HepG2 (cell line): ENCODE measurements around the gene C6orf136. TPM values are rescaled to one million over a fixed set of nuclear protein-coding genes. Genes with fewer than 3 reads are reported as not detected.

Source experiments
- CENPX ChIP-seq: sonication (generic); formaldehyde crosslinking; IDR thresholded peaks from 2 replicates; pipeline ENCODE4 v1.9.0; 2021; ENCODE audit warnings: mild to moderate bottlenecking, missing genetic modification reagents, moderate library complexity
- HES4 ChIP-seq: sonication (generic); formaldehyde crosslinking; IDR thresholded peaks from 2 replicates; pipeline ENCODE4 v1.9.0; 2021; ENCODE audit warnings: mild to moderate bottlenecking, missing genetic modification reagents, borderline replicate concordance
- KLF16 ChIP-seq, 2 experiments: sonication (generic) in 1 of 2; formaldehyde crosslinking in 1 of 2; IDR thresholded peaks; 2 replicates each; pipeline versions ENCODE4 v1.6.1 to v1.8.0; 2016 to 2023; ENCODE audit warnings: missing genetic modification reagents in 2 of 2, missing compliant biosample characterization in 1 of 2
- MED13 ChIP-seq: sonication (generic); formaldehyde crosslinking; IDR thresholded peaks from 2 replicates; pipeline ENCODE4 v1.5.0; 2020; ENCODE audit warnings: missing genetic modification reagents
- NFRKB ChIP-seq: fragments of 450-650 bp; IDR thresholded peaks from 2 replicates; pipeline ENCODE4 v1.6.1; 2017
- RAD21 ChIP-seq: fragments of 450-650 bp; formaldehyde crosslinking; IDR thresholded peaks from 2 replicates; pipeline ENCODE4 v1.5.0; 2020; ENCODE audit warnings: mild to moderate bottlenecking
- SKI ChIP-seq: fragments of 450-650 bp; IDR thresholded peaks from one replicate; pipeline ENCODE4 v1.6.1; 2018; ENCODE audit warnings: mild to moderate bottlenecking; ENCODE audit not compliant: partially characterized antibody
- SP2 ChIP-seq: sonication (generic); formaldehyde crosslinking; IDR thresholded peaks from 2 replicates; pipeline ENCODE4 v1.5.1; 2020; ENCODE audit warnings: mild to moderate bottlenecking, missing genetic modification reagents
- SRSF9 ChIP-seq: fragments of 200-400 bp; formaldehyde crosslinking; IDR thresholded peaks from 2 replicates; pipeline ENCODE4 v1.6.1; 2018; ENCODE audit warnings: borderline replicate concordance, mild to moderate bottlenecking, low read depth, low read length; ENCODE audit not compliant: insufficient read depth, poor library complexity, severe bottlenecking
- STAT6 ChIP-seq: sonication (generic); formaldehyde crosslinking; IDR thresholded peaks from 2 replicates; pipeline ENCODE4 v1.4.0; 2020; ENCODE audit warnings: missing genetic modification reagents, mild to moderate bottlenecking, borderline replicate concordance
- TP53 ChIP-seq: sonication (generic); formaldehyde crosslinking; conservative IDR thresholded peaks from 2 replicates; pipeline ENCODE4 v1.4.0; 2020; ENCODE audit warnings: missing genetic modification reagents
- U2AF2 ChIP-seq: fragments of 200-400 bp; formaldehyde crosslinking; IDR thresholded peaks from 2 replicates; pipeline ENCODE4 v1.6.1; 2017; ENCODE audit warnings: low read depth, mild to moderate bottlenecking, low read length
- YEATS4 ChIP-seq: sonication (generic); formaldehyde crosslinking; IDR thresholded peaks from 2 replicates; pipeline ENCODE4 v1.4.0; 2020; ENCODE audit warnings: missing genetic modification reagents, borderline replicate concordance
- ZMAT3 ChIP-seq: sonication (generic); formaldehyde crosslinking; conservative IDR thresholded peaks from 2 replicates; pipeline ENCODE4 v1.7.0; 2021; ENCODE audit warnings: missing genetic modification reagents
- polyA plus RNA-seq, 8 experiments: library from polyadenylated mRNA; depleted of rRNA in 3 of 8; stranded (reverse) in 7 of 8; unstranded in 1 of 8; fragments of >200 nt; fragmentation: Illumina TruSeq in 4 of 8; extraction: Trizol in 4 of 8; gene quantifications; 2 replicates each; pipeline versions ENCODE4 v1.2.1 to v1.2.3, GENCODE V29; 2011 to 2016; ENCODE audit warnings: low read depth in 4 of 8, missing spikeins in 1 of 8, mixed read lengths in 1 of 8; ENCODE audit not compliant: insufficient read depth in 1 of 8
- total RNA-seq, 5 experiments: library from RNA; depleted of rRNA; stranded (reverse); fragments of >200 nt; fragmentation: Illumina TruSeq; extraction: Trizol; gene quantifications; 2 replicates each; pipeline ENCODE4 v1.2.3, GENCODE V29; 2016; ENCODE audit warnings: low read depth in 1 of 5
- TF ChIP-seq, protein P1 (sequence below): sonication (generic); formaldehyde crosslinking; IDR thresholded peaks from 2 replicates; pipeline ENCODE4 v1.4.0; 2020; ENCODE audit warnings: missing genetic modification reagents
- TF ChIP-seq, protein P2 (sequence below): sonication (generic); formaldehyde crosslinking; IDR thresholded peaks from 2 replicates; pipeline ENCODE4 v1.4.0; 2020; ENCODE audit warnings: missing genetic modification reagents, borderline replicate concordance
- TF ChIP-seq, protein P3 (sequence below): sonication (generic); formaldehyde crosslinking; IDR thresholded peaks from 2 replicates; pipeline ENCODE4 v1.4.0; 2020; ENCODE audit warnings: missing genetic modification reagents

C6orf136 gene
- total and polyA plus RNA-seq, 2 of the 13 experiments (the other 11 are each of a cell fraction or from before 2014, with no cell fraction given) = 12.0 to 26.2 TPM

DNA sequence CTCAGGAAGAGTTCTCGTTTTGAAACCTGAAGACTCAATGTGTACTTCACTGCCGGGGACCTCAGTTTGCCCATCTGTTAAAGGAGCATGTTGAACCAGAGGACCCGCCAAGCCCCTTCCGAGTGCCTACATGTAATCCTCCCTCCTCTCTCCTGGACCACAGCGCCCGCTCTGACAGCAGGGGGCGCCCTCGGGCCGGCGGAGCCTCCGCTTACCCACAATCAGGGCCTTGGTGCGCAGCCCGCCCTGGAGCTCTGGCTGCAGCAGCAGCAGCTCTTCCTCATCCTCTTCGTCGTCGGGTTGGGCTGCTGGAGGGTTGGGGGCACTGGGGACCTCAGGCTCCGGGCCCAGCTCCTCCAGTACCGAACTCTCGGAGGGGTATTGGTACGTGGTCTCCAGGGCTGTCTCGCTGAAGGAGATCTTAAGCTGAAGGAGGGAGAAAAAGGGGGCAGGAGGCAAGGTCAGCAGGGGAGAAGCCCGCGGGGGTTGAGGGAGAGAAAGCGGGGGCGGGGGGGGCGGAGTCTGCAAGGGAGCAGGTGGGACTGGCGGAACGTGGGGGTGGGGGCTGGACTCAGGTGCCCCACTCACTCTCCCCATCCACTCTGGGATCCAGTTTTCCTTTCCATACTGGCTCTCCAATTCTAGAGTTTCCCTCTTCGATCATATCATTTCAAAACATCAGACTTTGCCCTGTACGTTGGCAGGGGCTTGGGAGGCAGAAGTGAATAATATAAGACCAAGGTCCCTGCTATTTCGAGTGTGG lies 32.2 kb downstream of the C6orf136 start (continued):
- TF ChIP-seq, protein P1, sequence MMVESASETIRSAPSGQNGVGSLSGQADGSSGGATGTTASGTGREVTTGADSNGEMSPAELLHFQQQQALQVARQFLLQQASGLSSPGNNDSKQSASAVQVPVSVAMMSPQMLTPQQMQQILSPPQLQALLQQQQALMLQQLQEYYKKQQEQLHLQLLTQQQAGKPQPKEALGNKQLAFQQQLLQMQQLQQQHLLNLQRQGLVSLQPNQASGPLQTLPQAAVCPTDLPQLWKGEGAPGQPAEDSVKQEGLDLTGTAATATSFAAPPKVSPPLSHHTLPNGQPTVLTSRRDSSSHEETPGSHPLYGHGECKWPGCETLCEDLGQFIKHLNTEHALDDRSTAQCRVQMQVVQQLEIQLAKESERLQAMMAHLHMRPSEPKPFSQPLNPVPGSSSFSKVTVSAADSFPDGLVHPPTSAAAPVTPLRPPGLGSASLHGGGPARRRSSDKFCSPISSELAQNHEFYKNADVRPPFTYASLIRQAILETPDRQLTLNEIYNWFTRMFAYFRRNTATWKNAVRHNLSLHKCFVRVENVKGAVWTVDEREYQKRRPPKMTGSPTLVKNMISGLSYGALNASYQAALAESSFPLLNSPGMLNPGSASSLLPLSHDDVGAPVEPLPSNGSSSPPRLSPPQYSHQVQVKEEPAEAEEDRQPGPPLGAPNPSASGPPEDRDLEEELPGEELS (CRISPR knock-in tag) = 0 out of 2 replicates have a peak, but pooled peaks have one; percentile 24
- TF ChIP-seq CENPX (CRISPR knock-in tag) (no peak), NFRKB (no peak), HES4 (CRISPR knock-in tag) (no peak), TP53 (CRISPR knock-in tag) (no peak), SKI (peak; percentile 14), RAD21 (CRISPR knock-in tag) (peak; percentile 99), SP2 (no peak), MED13 (CRISPR knock-in tag) (no peak), KLF16 (CRISPR knock-in tag; IDR thresholded peaks at IDR 0.05) (peak in 1 of 2 experiments; percentile 89; a peak in 1 of 4 replicates), YEATS4 (no peak; the same call in 1 of the 2 replicates), SRSF9 (no peak), ZMAT3 (CRISPR knock-in tag) (0 out of 2 replicates have a peak, but pooled peaks have one; percentile 32), STAT6 (CRISPR knock-in tag) (0 out of 2 replicates have a peak, but pooled peaks have one; percentile 5), U2AF2 (no peak)
- TF ChIP-seq, protein P2, sequence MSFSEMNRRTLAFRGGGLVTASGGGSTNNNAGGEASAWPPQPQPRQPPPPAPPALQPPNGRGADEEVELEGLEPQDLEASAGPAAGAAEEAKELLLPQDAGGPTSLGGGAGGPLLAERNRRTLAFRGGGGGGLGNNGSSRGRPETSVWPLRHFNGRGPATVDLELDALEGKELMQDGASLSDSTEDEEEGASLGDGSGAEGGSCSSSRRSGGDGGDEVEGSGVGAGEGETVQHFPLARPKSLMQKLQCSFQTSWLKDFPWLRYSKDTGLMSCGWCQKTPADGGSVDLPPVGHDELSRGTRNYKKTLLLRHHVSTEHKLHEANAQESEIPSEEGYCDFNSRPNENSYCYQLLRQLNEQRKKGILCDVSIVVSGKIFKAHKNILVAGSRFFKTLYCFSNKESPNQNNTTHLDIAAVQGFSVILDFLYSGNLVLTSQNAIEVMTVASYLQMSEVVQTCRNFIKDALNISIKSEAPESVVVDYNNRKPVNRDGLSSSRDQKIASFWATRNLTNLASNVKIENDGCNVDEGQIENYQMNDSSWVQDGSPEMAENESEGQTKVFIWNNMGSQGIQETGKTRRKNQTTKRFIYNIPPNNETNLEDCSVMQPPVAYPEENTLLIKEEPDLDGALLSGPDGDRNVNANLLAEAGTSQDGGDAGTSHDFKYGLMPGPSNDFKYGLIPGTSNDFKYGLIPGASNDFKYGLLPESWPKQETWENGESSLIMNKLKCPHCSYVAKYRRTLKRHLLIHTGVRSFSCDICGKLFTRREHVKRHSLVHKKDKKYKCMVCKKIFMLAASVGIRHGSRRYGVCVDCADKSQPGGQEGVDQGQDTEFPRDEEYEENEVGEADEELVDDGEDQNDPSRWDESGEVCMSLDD (CRISPR knock-in tag) = no peak
- TF ChIP-seq, protein P3, sequence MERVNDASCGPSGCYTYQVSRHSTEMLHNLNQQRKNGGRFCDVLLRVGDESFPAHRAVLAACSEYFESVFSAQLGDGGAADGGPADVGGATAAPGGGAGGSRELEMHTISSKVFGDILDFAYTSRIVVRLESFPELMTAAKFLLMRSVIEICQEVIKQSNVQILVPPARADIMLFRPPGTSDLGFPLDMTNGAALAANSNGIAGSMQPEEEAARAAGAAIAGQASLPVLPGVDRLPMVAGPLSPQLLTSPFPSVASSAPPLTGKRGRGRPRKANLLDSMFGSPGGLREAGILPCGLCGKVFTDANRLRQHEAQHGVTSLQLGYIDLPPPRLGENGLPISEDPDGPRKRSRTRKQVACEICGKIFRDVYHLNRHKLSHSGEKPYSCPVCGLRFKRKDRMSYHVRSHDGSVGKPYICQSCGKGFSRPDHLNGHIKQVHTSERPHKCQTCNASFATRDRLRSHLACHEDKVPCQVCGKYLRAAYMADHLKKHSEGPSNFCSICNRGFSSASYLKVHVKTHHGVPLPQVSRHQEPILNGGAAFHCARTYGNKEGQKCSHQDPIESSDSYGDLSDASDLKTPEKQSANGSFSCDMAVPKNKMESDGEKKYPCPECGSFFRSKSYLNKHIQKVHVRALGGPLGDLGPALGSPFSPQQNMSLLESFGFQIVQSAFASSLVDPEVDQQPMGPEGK (CRISPR knock-in tag) = peak; percentile 54; the same call in 1 of the 2 replicates
